HG03064 (cell line): Measurements from ENCODE around the gene SDHAF3.
"Not testable (repeated sequence)": the region's sequence is repeated elsewhere in the genome, so short reads cannot be mapped to it uniquely, and the experiment has no call there.

Source experiments
- ATAC-seq: cut with Tn5 transposase; IDR thresholded peaks from one replicate; pipeline ENCODE4 v1.9.1; 2021; ENCODE audit warnings: low read depth; ENCODE audit not compliant: unreplicated experiment

SDHAF3 gene

GRCh38 chr7:97117372-97118188 lies at the start of gene SDHAF3:
TSS of gene SDHAF3 (plus strand) at chr7:97117698. CDS start at chr7:97117724, 26 bp downstream.
- ATAC-seq, result peak; percentile 95

DNA sequence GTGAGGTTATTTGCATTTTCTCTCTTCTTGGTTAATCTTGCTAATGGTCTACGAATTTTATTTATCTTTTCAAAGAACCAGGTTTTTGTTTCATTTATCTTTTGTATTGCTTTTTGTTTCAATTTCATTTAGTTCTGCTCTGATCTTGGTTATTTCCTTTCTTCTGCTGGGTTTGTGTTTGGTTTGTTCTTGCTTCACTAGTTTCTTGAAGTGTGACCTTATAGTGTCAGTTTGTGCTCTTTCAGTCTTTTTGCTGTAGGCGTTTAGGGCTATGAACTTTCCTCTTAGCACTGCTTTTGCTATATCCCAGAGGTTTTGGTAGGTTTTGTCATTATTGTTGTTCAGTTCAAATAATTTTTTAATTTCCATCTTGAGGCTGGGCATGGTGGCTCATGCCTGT lies 45.5 kb upstream of the SDHAF3 start:
- ATAC-seq, result not testable (repeated sequence)

GRCh38 chr7:97075928-97076327 lies 41.6 kb upstream of the SDHAF3 start:
- no peak for ATAC-seq

DNA sequence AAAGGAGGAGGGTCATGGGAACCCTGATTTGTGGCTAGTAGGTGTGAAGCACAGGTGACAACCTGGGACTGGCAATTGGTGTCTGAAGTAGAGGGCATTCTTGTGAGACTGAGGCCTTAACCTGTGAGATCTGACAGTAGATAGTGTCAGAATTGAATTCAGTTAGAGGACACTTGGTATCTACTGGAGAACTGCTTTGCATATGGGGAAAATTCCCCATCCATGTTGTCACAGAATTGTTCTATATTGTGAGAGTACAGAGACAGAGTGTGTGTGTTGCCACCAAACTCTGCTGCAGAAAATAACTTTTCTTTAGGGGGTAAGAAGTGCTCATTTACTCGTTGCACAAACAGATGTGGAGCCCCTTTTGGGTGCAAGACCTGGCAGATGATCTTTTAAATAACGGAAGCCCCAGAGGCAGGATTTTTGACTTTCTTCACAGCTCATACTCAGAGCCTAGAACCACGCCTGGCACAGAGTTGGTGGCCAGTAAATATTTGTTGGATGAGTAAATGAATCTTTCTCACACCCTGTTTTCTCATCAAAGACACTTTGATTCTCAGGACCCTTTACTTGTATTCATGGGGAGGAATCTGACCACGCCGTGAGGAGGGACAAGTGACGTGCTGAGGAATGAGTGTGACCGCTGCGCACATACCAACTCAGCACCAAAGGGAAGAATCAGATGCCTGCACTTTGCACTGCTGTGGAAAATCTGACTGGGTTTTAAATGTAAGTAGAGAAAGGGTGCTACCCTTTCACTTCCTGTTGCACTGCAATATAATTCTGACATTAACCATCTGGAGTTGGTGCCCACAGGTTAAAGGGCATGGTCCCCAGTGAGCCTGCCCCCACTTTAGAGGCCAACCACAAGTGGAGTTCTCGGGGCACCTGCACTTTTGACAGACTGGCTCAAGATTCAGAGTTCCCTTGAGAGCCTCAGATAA lies 39.2 kb upstream of the SDHAF3 start:
- peak; percentile 72 for ATAC-seq

DNA sequence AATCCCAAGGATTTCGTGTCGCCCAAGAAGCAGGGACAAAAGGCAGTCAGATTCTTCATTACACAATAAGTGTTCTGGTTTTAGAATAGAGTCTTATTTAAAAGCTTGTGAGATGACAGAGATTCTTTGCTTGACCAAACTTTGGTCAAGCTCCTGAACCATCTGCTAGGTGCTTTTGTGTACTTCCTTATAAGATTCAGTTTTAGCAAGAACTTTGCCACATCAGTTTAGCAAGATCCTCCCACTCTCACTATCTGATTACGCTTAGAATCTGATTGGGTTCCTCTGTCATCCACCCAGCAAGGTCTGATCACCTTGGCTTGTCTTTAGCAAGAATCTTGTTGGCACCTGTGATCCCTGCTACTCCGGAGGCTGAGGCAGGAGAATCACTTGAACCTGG lies 38.2 kb upstream of the SDHAF3 start:
- no peak for ATAC-seq

- no peak for ATAC-seq
These were observed 35.8 kb upstream of the SDHAF3 start for GRCh38 chr7:97081521-97082300.

DNA sequence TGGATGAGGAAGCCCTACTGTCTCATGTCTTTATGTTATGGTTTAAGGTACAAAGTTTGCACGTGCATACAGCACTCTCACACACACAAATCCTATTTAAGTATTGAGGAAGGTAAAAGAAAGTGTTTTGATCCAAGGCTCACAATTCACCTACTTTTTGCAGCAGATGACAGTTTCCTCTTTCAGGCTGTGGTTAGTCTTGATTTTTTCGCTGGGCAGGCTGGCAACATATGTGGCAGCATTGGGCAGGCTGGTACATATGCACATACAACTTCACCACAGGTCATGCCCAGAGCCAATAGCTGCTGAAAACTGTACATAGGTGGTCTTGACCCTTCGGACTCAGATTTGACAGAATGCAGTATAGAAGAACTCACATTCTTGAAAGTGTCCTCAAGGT lies 29.1 kb upstream of the SDHAF3 start:
- ATAC-seq, result no peak

GRCh38 chr7:97089771-97090170 lies 27.7 kb upstream of the SDHAF3 start:
- ATAC-seq, result no peak

DNA sequence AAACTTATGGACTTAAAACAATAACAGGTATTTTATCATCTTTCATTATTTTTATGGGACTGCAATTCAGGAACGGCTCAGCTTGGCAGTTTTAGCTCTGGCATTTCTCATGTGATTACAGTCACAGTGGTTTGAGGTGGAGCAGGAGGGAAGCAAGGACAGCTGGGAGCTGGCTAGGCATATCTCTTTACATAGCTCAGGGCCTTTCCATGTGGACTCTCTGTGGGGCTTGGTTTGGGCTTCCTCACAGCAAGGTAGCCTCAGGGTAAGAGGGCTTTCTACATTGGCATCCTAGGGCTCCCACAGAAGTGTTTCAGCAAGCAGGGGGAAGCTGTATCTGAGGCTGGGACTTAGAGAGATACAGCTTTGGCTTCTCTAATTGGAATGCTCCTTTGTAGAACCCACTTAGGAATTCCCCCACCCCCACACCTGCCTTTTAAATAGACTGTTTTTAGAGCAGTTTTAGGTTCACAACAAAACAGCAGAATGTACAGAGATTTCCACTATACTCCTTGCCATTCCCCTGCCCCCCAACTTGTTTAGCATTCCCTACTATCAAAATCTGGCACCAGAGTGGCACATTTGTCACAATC lies 26.6 kb upstream of the SDHAF3 start:
- ATAC-seq, result no peak

GRCh38 chr7:97094284-97094930 lies 23.1 kb upstream of the SDHAF3 start:
- ATAC-seq, result no peak

DNA sequence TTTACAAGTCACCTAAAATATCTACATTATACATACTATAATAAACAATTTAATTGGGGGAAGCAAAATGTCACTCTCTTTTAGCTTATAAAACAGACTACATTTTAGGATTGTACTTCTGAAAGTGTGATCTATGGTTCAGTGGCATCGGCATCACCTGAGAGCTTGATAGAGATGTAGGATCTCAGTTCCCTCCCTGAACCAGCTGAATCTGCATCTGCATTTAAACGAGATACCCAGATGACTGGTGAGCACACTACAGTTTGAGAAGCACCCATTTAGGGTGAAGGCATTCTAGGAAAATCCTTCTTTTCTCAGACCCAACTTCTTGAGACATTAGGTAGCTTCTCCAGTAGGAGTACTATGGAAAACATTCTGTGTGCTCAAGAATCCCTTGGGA lies 21.5 kb upstream of the SDHAF3 start:
- no peak for ATAC-seq

DNA sequence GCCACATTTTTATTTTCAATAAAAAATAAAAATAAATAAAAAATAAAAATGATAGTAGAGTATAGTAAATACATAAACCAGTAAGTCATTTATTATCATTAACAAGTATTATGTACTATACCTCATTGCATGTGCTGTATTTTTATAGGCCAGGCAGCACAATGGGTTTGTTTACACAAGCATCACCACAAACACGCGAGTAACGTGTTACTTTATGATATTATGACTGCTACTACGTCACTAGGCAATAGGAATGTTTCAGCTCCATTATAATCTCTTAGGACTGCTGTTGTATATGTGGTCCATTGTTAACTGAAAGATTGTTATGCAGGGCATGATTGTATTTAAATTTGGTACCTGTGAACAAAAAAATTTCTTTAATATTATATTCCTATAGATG lies 20.8 kb upstream of the SDHAF3 start:
- ATAC-seq, result no peak

- ATAC-seq, result peak; percentile 88
These were observed 12.7 kb upstream of the SDHAF3 start for GRCh38 chr7:97104719-97105238.

DNA sequence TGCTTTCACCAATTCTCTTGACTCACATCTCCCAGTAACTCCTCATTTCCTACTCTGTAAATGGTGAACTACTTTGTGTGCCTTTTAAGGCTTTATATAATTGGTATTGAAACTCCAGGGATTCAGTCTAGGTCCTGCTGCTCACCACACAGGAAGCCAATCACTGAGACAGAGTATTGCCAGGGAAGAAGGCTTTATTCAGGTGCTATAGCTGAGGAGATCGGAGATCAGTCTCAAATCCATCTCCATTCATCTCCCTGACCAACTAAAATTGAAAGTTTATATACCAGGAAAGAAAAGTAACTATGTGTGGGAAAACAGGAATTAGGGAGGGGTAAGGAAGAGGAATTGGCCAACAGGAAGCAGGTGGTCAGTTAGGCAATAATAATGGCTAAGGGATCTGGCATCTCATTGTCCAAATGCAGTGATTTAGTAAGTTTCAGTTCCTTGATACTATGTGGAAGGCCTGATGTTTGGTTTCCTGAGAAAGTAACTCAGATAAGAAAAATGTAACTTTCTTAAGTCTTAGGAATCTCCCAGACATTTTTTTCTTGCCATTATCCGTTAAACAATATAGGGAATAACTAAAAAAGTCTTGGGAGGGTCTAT lies 10.2 kb upstream of the SDHAF3 start:
- ATAC-seq, result no peak

GRCh38 chr7:97116308-97116707 lies 1.2 kb upstream of the SDHAF3 start:
- ATAC-seq, result no peak

DNA sequence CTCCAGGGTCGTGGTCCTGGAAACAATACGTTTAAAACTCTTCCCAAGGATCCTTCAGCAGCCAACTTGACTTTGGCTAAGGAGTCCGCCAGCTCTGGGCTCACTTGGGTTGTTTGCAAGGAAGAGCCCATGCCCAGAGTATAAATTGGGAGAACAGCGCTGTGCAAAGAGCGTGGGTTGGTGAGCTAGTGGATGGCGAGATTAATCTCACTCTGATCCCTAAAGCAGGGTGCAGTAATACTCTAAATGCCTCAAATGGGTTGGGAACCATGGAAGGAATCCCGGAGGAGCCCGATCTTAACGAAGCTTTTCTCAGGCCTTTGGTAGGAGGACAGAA lies 495 bp upstream of the SDHAF3 start:
- ATAC-seq, result no peak

DNA sequence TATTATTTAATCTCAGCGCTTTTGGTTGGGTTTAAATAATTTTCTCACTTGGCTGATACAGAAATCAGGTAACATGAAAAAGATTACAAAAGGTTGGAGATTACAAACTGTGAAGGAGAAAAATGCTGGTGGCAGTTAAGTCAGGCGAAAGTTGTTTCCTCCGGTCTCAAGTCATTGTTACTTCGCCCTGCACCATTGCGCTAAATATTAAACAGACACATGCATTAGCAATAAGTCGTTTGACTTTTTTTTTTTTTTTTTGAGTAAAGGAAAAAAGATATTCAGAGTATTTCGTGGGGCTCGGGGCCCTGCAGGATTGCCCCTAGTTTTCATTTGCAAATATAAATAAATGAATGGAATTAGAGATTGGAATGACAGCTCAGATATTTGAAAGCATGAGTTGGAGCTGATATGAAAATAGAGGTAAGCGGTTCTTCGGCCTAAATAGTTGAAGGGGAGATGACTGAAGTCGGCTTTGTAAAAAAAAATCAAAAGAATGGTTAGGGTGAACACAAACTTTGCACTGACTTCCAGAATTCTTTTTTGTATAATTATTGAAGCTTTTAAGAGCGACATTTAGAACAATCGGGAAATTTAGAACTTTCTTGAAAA lies 914 bp downstream of the SDHAF3 start:
- ATAC-seq, result no peak

DNA sequence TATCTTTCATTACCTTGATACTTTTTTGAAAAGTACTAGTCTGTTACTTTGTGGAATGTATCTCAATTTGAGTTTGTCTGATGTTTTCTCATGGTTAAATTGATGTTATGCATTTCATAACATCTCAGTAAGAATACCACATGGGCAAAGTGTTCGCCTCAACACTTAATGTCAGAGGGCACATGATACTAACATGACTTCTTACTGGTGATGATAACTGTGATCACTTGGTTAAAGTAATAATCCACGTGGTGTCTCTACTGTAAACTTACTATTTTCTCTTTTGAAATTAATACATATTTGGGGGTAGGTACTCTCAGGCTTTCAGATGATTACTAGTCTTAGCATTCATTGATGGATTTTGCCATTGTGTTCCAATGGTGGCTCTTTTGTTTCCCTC lies 2.2 kb downstream of the SDHAF3 start:
- ATAC-seq, result no peak
